ENCODE data around the gene SUPT20HL2.

GRCh38 chrX:24317567-24317966 is 3.7 kb upstream of the SUPT20HL2 start:
- TF ChIP-seq ATF2 (CRISPR knock-in tag; IDR thresholded peaks at IDR 0.05; ENCODE audit: borderline replicate concordance, low read depth) (no peak), NFE2L1 (CRISPR knock-in tag; IDR thresholded peaks at IDR 0.05) (no peak), E2F1 (CRISPR knock-in tag; IDR thresholded peaks at IDR 0.05) (no peak)

All from WTC11 (cell line).